H1 (cell line): ENCODE results near the gene ADORA1.

Experiments used
- BCL11A ChIP-seq, 2 experiments: IDR thresholded peaks; one replicate each; pipeline ENCODE4 v1.6.1; 2011; ENCODE audit warnings: low read depth in 2 of 2, low read length in 2 of 2, mild to moderate bottlenecking in 2 of 2
- BRCA1 ChIP-seq: IDR thresholded peaks from 2 replicates; pipeline ENCODE4 v1.6.1; 2012; ENCODE audit warnings: low read depth, low read length, improper control_type of control experiment
- CEBPB ChIP-seq: IDR thresholded peaks from 2 replicates; pipeline ENCODE4 v1.6.1; 2012; ENCODE audit warnings: low read depth, low read length
- EP300 ChIP-seq, 2 experiments: IDR thresholded peaks; 1 replicate in 1 of 2; 2 replicates in 1 of 2; pipeline ENCODE4 v1.6.1; 2011 to 2012; ENCODE audit warnings: low read depth in 2 of 2, low read length in 2 of 2, mild to moderate bottlenecking in 2 of 2, borderline replicate concordance in 1 of 2, inconsistent platforms in 1 of 2, moderate library complexity in 1 of 2
- EZH2 ChIP-seq: fragments of 200-600 bp; sonication (generic); IDR thresholded peaks from 2 replicates; pipeline ENCODE4 v1.7.1; 2012; ENCODE audit warnings: low read depth, mild to moderate bottlenecking, moderate library complexity, low read length, inconsistent platforms; ENCODE audit not compliant: severe bottlenecking
- JUND ChIP-seq: IDR thresholded peaks from 2 replicates; pipeline ENCODE4 v1.6.1; 2011; ENCODE audit warnings: mild to moderate bottlenecking, improper control_type of control experiment, low read length
- POLR2A ChIP-seq, 2 experiments: IDR thresholded peaks; 1 replicate in 1 of 2; 2 replicates in 1 of 2; pipeline ENCODE4 v1.6.1; 2011; ENCODE audit warnings: low read depth in 2 of 2, low read length in 2 of 2, mild to moderate bottlenecking in 2 of 2; ENCODE audit errors: control extremely low read depth in 1 of 2
- POLR2AphosphoS5 ChIP-seq: IDR thresholded peaks from 2 replicates; pipeline ENCODE4 v1.6.1; 2011; ENCODE audit warnings: low read depth, low read length
- POU5F1 ChIP-seq: IDR thresholded peaks from 2 replicates; pipeline ENCODE4 v1.6.1; 2011; ENCODE audit warnings: low read depth, mild to moderate bottlenecking, low read length, moderate library complexity
- TAF1 ChIP-seq: IDR thresholded peaks from 2 replicates; pipeline ENCODE4 v1.6.1; 2011; ENCODE audit warnings: mild to moderate bottlenecking, low read depth, low read length
- ZNF274 ChIP-seq: IDR thresholded peaks from 2 replicates; pipeline ENCODE4 v1.7.0; 2012; ENCODE audit warnings: low read length, borderline replicate concordance; ENCODE audit errors: extremely low read depth
- TF ChIP-seq, protein P1 (sequence below), 3 experiments: IDR thresholded peaks; 1 replicate in 2 of 3; 2 replicates in 1 of 3; pipeline versions ENCODE4 v1.5.1 to v1.6.1; 2011; ENCODE audit warnings: low read length in 3 of 3, mild to moderate bottlenecking in 3 of 3, inconsistent platforms in 2 of 3, low read depth in 1 of 3, moderate library complexity in 1 of 3; ENCODE audit not compliant: insufficient read depth in 1 of 3; ENCODE audit errors: control extremely low read depth in 1 of 3

DNA sequence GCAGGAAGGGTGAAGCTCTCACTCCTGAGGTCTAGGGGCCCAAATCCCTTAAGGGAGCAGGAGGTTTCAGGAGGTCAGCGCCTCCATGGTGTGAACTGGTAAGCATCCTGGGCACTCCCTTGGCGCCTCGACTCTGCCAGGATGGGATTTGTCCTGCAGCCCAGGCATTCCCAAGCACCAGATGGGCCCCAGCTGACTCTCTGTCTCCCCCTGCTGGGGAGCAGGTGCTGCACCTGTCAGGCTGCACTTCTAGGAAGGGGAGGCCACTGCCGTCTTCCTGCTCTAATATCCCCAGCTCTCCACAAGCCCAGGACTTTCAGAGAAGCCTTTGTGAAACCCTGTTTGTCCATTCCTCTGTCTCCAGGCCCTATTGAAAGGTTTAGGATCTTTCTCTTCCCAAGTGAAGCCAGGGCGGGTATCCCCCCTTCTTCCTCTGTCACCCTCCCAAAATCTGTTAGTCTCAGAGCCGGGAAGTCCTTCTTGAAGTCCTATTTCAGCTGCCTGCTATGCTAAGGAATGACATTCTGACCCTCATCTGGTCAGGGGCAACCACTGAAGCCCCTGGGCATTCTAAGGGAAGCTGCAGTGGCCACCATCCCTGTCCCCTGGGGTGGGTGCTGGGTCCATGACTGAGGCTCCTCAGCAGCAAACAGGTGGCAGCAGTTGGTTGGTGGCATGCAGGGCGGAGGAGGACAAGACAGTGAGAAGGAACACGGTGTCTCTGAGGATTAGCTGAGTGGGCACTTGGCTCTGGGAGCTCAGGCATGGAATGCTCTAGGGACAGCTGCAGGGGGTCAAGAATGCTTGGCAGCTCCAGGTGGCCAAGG, 44.9 kb downstream of the ADORA1 start:
- TF ChIP-seq, protein P1, sequence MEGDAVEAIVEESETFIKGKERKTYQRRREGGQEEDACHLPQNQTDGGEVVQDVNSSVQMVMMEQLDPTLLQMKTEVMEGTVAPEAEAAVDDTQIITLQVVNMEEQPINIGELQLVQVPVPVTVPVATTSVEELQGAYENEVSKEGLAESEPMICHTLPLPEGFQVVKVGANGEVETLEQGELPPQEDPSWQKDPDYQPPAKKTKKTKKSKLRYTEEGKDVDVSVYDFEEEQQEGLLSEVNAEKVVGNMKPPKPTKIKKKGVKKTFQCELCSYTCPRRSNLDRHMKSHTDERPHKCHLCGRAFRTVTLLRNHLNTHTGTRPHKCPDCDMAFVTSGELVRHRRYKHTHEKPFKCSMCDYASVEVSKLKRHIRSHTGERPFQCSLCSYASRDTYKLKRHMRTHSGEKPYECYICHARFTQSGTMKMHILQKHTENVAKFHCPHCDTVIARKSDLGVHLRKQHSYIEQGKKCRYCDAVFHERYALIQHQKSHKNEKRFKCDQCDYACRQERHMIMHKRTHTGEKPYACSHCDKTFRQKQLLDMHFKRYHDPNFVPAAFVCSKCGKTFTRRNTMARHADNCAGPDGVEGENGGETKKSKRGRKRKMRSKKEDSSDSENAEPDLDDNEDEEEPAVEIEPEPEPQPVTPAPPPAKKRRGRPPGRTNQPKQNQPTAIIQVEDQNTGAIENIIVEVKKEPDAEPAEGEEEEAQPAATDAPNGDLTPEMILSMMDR (IDR thresholded peaks at IDR 0.05; ENCODE audit: control extremely low read depth in 1 of 3, insufficient read depth in 1 of 3, low read depth in 1 of 3, low read length in 3 of 3): peak; percentile 97 to 99 (median 97)
- TF ChIP-seq BCL11A (IDR thresholded peaks at IDR 0.05; ENCODE audit: low read depth in 2 of 2, low read length in 2 of 2): no peak
- TF ChIP-seq POLR2A (IDR thresholded peaks at IDR 0.05; ENCODE audit: control extremely low read depth in 1 of 2, low read depth in 2 of 2, low read length in 2 of 2): no peak
- TF ChIP-seq POU5F1: no peak
- no peak for TF ChIP-seq JUND
- no peak for TF ChIP-seq POLR2AphosphoS5
- TF ChIP-seq CEBPB: no peak
- TF ChIP-seq BRCA1: no peak
- no peak for TF ChIP-seq EP300 (IDR thresholded peaks at IDR 0.05; ENCODE audit: borderline replicate concordance in 1 of 2, low read depth in 2 of 2, low read length in 2 of 2)
- no peak for TF ChIP-seq ZNF274
- TF ChIP-seq EZH2: no peak
- TF ChIP-seq TAF1: no peak
